Mesodermal cell (in vitro differentiated cells): ENCODE data around the gene NMUR2.

ENCODE experiments used
- H3K27ac ChIP-seq: 2 replicates; pipeline ENCODE4 v1.7.0; 2013; ENCODE audit warnings: mild to moderate bottlenecking, low read depth, low read length, moderate library complexity; ENCODE audit not compliant: severe bottlenecking
- H3K36me3 ChIP-seq: 2 replicates; pipeline ENCODE4 v1.7.1; 2013; ENCODE audit warnings: mild to moderate bottlenecking, low read length, moderate library complexity; ENCODE audit not compliant: control insufficient read depth, insufficient read depth
- H3K4me1 ChIP-seq: one replicate; pipeline ENCODE4 v1.7.1; 2013; ENCODE audit warnings: mild to moderate bottlenecking, low read length; ENCODE audit not compliant: insufficient read depth, control insufficient read depth, poor library complexity, severe bottlenecking
- H3K4me3 ChIP-seq: 2 replicates; pipeline ENCODE4 v1.7.0; 2013; ENCODE audit warnings: low read length, control low read depth, mild to moderate bottlenecking; ENCODE audit not compliant: insufficient read depth, poor library complexity, severe bottlenecking; ENCODE audit errors: extremely low read depth
- H3K9me3 ChIP-seq: 2 replicates; pipeline ENCODE4 v1.7.1; 2013; ENCODE audit warnings: mild to moderate bottlenecking, low read length, moderate library complexity; ENCODE audit not compliant: control insufficient read depth
- WGBS, 2 experiments: methylation state at CpG; one replicate each; pipeline ENCODE4 v1.1.5; 2013; ENCODE audit warnings: missing lambda C conversion rate in 2 of 2; ENCODE audit not compliant: insufficient coverage in 2 of 2; 5-methylcytosine and 5-hydroxymethylcytosine counted together

NMUR2 gene

GRCh38 chr5:152403046-152403445 is 2.0 kb downstream of the NMUR2 start:
- no peaks in the 10 kb centered on the region for H3K9me3 ChIP-seq
- no peak overlapping the region for H3K4me3 ChIP-seq
- no peak overlapping the region for H3K27ac ChIP-seq
- H3K36me3 ChIP-seq = no peaks in the 10 kb centered on the region
- WGBS, 2 experiments = no CpG with 5 or more reads among the region's 2 CpGs
- H3K4me1 ChIP-seq = peaks cover 4% of the 10 kb centered on the region

- peaks cover 4% of the 10 kb centered on the region for H3K4me1 ChIP-seq
- no peaks in the 10 kb centered on the region for H3K36me3 ChIP-seq
- WGBS, 2 experiments = no CpG with 5 or more reads among the region's 2 CpGs
- no peak overlapping the region for H3K4me3 ChIP-seq
- H3K9me3 ChIP-seq = no peaks in the 10 kb centered on the region
- H3K27ac ChIP-seq = no peak overlapping the region
Measured at GRCh38 chr5:152400846-152401245, 4.2 kb downstream of the NMUR2 start.

GRCh38 chr5:152397581-152397980 is 7.5 kb downstream of the NMUR2 start:
- Histone ChIP-seq H3K4me3 (no peak overlapping the region), H3K4me1 (no peaks in the 10 kb centered on the region), H3K9me3 (no peaks in the 10 kb centered on the region), H3K27ac (no peak overlapping the region), H3K36me3 (no peaks in the 10 kb centered on the region)
- 80 to 100% methylated on average over 1 of the region's 1 CpG for WGBS, 2 experiments

- Histone ChIP-seq H3K27ac (no peak overlapping the region), H3K36me3 (no peaks in the 10 kb centered on the region), H3K4me1 (no peaks in the 10 kb centered on the region), H3K9me3 (peaks cover 4% of the 10 kb centered on the region), H3K4me3 (no peak overlapping the region)
Measured at GRCh38 chr5:152393441-152393840, 11.6 kb downstream of the NMUR2 start.

- WGBS, 2 experiments = 71 to 80% methylated on average over 1 of the region's 3 CpGs
- Histone ChIP-seq H3K4me1 (no peaks in the 10 kb centered on the region), H3K9me3 (peaks cover 4% of the 10 kb centered on the region)
Measured at GRCh38 chr5:152389208-152389849, 15.8 kb downstream of the NMUR2 start.

GRCh38 chr5:152388610-152389009 is 16.5 kb downstream of the NMUR2 start:
- no peak overlapping the region for H3K4me3 ChIP-seq
- H3K27ac ChIP-seq = no peak overlapping the region
- H3K4me1 ChIP-seq = no peaks in the 10 kb centered on the region
- H3K36me3 ChIP-seq = no peaks in the 10 kb centered on the region
- H3K9me3 ChIP-seq = peaks cover 4% of the 10 kb centered on the region
- WGBS, 2 experiments = 100% methylated on average over 1 of the region's 1 CpG

More at GRCh38 chr5:152389208-152389849, 15.8 kb downstream of the NMUR2 start:
- H3K27ac ChIP-seq = no peak overlapping the region
- no peak overlapping the region for H3K4me3 ChIP-seq
- no peaks in the 10 kb centered on the region for H3K36me3 ChIP-seq

GRCh38 chr5:152380415-152381123 is 24.5 kb downstream of the NMUR2 start:
- 83 to 94% methylated on average over 6 to 9 of the region's 10 CpGs for WGBS, 2 experiments
- Histone ChIP-seq H3K4me1 (peaks cover 6% of the 10 kb centered on the region), H3K4me3 (no peak overlapping the region), H3K27ac (no peak overlapping the region), H3K36me3 (no peaks in the 10 kb centered on the region), H3K9me3 (no peaks in the 10 kb centered on the region)

GRCh38 chr5:152379331-152379730 is 25.7 kb downstream of the NMUR2 start:
- WGBS, 2 experiments = 100% methylated on average over 1 of the region's 3 CpGs; no CpG with 5 or more reads in 1 of the 2 experiments
- peaks cover 6% of the 10 kb centered on the region for H3K4me1 ChIP-seq
- no peak overlapping the region for H3K4me3 ChIP-seq
- H3K9me3 ChIP-seq = no peaks in the 10 kb centered on the region
- no peak overlapping the region for H3K27ac ChIP-seq
- no peaks in the 10 kb centered on the region for H3K36me3 ChIP-seq

GRCh38 chr5:152378730-152379129 is 26.3 kb downstream of the NMUR2 start:
- no peaks in the 10 kb centered on the region for H3K9me3 ChIP-seq
- no peak overlapping the region for H3K4me3 ChIP-seq
- WGBS, 2 experiments = 67 to 82% methylated on average over 2 to 3 of the region's 3 CpGs
- no peaks in the 10 kb centered on the region for H3K36me3 ChIP-seq
- H3K4me1 ChIP-seq = peaks cover 6% of the 10 kb centered on the region
- no peak overlapping the region for H3K27ac ChIP-seq

- WGBS, 2 experiments = 79 to 80% methylated on average over 3 of the region's 4 CpGs
- Histone ChIP-seq H3K9me3 (no peaks in the 10 kb centered on the region), H3K4me3 (no peak overlapping the region), H3K27ac (no peak overlapping the region), H3K36me3 (no peaks in the 10 kb centered on the region), H3K4me1 (peaks cover 6% of the 10 kb centered on the region)
Measured at GRCh38 chr5:152376886-152377285, 28.2 kb downstream of the NMUR2 start.

- Histone ChIP-seq H3K4me1 (peaks cover 6% of the 10 kb centered on the region), H3K36me3 (no peaks in the 10 kb centered on the region), H3K4me3 (no peak overlapping the region), H3K9me3 (no peaks in the 10 kb centered on the region), H3K27ac (no peak overlapping the region)
- WGBS, 2 experiments = 64 to 100% methylated on average over 1 of the region's 1 CpG
Measured at GRCh38 chr5:152374711-152375275, 30.3 kb downstream of the NMUR2 start.
